Measurements from ENCODE around the gene PRR20E. TPM values are rescaled to one million over a fixed set of nuclear protein-coding genes. Genes with fewer than 3 reads are reported as not detected.

Gene PRR20E
- total RNA-seq, 1 experiment from 2014 or later, result not detected

DNA sequence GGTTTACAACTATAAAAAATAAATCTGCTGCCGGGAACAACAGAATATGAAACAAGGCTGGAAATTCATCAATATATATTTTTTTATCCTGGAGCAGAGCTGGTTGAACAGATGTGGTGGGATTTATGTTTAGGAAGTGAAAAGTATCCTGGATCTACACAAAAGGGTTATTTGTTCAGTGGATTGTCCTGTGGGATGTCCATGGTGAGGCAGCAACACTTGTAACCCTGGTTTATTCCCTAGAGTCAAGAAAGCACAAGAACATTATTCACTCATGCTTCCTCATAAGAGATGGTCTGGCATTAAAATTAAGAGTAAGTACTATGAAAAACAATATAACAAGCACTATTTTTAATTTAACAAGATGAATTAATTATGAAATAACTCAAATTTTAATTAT is 46.0 kb downstream of the PRR20E start:
- Histone ChIP-seq H3K9me2 (replicated peaks; ENCODE audit: low read length) (no peaks in the 10 kb centered on the region), H3K27me3 (ENCODE audit: low read length) (no peaks in the 10 kb centered on the region), H3K4me3 (ENCODE audit: low read length) (no peak overlapping the region), H2AFZ (ENCODE audit: low read length) (no peak overlapping the region), H3K27ac (ENCODE audit: low read length) (no peak overlapping the region), H3K4me2 (ENCODE audit: low read length) (no peak overlapping the region), H3K9me3 (ENCODE audit: low read length) (no peaks in the 10 kb centered on the region), H4K20me1 (ENCODE audit: low read length) (no peaks in the 10 kb centered on the region), H3K9ac (ENCODE audit: low read length) (no peak overlapping the region), H3K36me3 (ENCODE audit: low read depth, low read length) (no peaks in the 10 kb centered on the region), H3K4me1 (ENCODE audit: insufficient read depth, low read length) (no peaks in the 10 kb centered on the region), H3K79me2 (ENCODE audit: low read length) (no peaks in the 10 kb centered on the region), H3F3A (ENCODE audit: low read length, unreplicated experiment) (no peaks in the 10 kb centered on the region)
- DNase-seq (no peak), ATAC-seq (no peak)
- BruUV-seq (replicated peaks), result no TSS peak
- TF ChIP-seq EZH2 (IDR thresholded peaks at IDR 0.05; ENCODE audit: low read length, unreplicated experiment), result no peak
- TF ChIP-seq EZH2phosphoT487 (IDR thresholded peaks at IDR 0.05; ENCODE audit: borderline replicate concordance, low read length), result no peak
- TF ChIP-seq, protein P1, sequence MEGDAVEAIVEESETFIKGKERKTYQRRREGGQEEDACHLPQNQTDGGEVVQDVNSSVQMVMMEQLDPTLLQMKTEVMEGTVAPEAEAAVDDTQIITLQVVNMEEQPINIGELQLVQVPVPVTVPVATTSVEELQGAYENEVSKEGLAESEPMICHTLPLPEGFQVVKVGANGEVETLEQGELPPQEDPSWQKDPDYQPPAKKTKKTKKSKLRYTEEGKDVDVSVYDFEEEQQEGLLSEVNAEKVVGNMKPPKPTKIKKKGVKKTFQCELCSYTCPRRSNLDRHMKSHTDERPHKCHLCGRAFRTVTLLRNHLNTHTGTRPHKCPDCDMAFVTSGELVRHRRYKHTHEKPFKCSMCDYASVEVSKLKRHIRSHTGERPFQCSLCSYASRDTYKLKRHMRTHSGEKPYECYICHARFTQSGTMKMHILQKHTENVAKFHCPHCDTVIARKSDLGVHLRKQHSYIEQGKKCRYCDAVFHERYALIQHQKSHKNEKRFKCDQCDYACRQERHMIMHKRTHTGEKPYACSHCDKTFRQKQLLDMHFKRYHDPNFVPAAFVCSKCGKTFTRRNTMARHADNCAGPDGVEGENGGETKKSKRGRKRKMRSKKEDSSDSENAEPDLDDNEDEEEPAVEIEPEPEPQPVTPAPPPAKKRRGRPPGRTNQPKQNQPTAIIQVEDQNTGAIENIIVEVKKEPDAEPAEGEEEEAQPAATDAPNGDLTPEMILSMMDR (conservative IDR thresholded peaks at IDR 0.05; ENCODE audit: low read depth, low read length), result no peak
- ChIA-PET POLR2A (ENCODE audit: unreplicated experiment) (no interaction called here), CTCF (no interaction called here)
- intact Hi-C loops (cut with micrococcal nuclease), result no loop called here

Other genes starting within 250 kb of the PRR20E start
- not detected in 2 replicates for gene PRR20A, start 26.3 kb upstream of the PRR20E start, total RNA-seq (2014; rRNA removed)
- not detected in 2 replicates for gene PRR20B, start 19.7 kb upstream of the PRR20E start, total RNA-seq (2014; rRNA removed)
- not detected in 2 replicates for gene PRR20C, start 13.1 kb upstream of the PRR20E start, total RNA-seq (2014; rRNA removed)
- not detected in 2 replicates for gene PRR20D, start 6.6 kb upstream of the PRR20E start, total RNA-seq (2014; rRNA removed)